Lower leg skin (tissue), 4 donors: ENCODE results near the gene STIM1. TPM values are rescaled to one million over a fixed set of nuclear protein-coding genes. Genes with fewer than 3 reads are reported as not detected.

ENCODE experiments used
- DNase-seq, 2 donors: peaks; one replicate each; pipeline ENCODE4 v3.0.0-alpha.2; 2019; ENCODE audit warnings: low spot score in 2 of 2
- H3K4me3 ChIP-seq: fragments of 200-600 bp; sonication (generic); 2 replicates; pipeline ENCODE4 v1.5.1; 2017; ENCODE audit warnings: mild to moderate bottlenecking, low read depth; ENCODE audit not compliant: poor library complexity, severe bottlenecking
- CTCF ChIP-seq, 3 donors: fragments of 450-650 bp; IDR thresholded peaks; one replicate each; pipeline ENCODE4 v1.5.1; 2016; ENCODE audit warnings: antibody characterized with exemption in 3 of 3, mild to moderate bottlenecking in 3 of 3, moderate library complexity in 2 of 3
- POLR2A ChIP-seq, 2 donors: fragments of 450-650 bp; IDR thresholded peaks; one replicate each; pipeline ENCODE4 v1.6.1; 2016 to 2017; ENCODE audit warnings: antibody characterized with exemption in 2 of 2, mild to moderate bottlenecking in 1 of 2, moderate library complexity in 1 of 2
- WGBS, 2 donors: methylation state at CpG; one replicate each; pipeline ENCODE4 v1.1.5; 2018; 5-methylcytosine and 5-hydroxymethylcytosine counted together
- intact Hi-C: fragments of 100-400 bp; cut with DNase I; formaldehyde crosslinking; loops from one replicate; pipeline ENCODE4 v1.15.0; 2023; ENCODE audit warnings: low total_unique reads
- total RNA-seq, 4 donors: library from RNA; depleted of rRNA; stranded (reverse); fragments of >200 nt; gene quantifications; one replicate each; pipeline ENCODE4 v1.1.0, GENCODE V29; 2016

Gene STIM1
- total RNA-seq, 4 donors from 2014 or later = 43.7 to 75.9 (median 64.9) TPM

GRCh38 chr11:4103269-4103668 is 247.8 kb downstream of the STIM1 start:
- no peak overlapping the region for H3K4me3 ChIP-seq
- intact Hi-C loops = no loop called here
- no peak for DNase-seq
- WGBS, 2 donors = 97 to 100% methylated on average over 2 of the region's 2 CpGs
- TF ChIP-seq POLR2A (IDR thresholded peaks at IDR 0.05) = no peak
- TF ChIP-seq CTCF (IDR thresholded peaks at IDR 0.05) = no peak

DNA sequence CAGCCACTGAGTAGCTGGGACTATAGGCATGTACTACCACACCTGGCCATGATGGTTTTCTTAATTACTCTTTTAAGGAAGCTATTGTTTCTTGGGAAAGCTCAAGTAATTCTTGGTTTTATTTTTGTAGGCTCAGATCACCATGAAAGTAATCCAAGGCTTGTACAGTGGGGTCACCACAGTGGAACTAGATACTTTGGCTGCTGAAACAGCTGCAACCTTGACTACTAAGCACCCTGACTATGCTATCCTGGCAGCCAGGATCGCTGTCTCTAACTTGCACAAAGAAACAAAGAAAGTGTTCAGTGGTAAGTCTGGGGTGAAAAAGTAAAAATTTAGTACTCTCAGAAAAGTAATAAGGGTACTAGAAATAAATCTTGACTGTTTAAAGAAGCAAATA is 250.5 kb downstream of the STIM1 start:
- 90 to 95% methylated on average over 1 of the region's 1 CpG for WGBS, 2 donors
- DNase-seq = no peak
- TF ChIP-seq POLR2A (IDR thresholded peaks at IDR 0.05) (no peak), CTCF (IDR thresholded peaks at IDR 0.05) (no peak)
- intact Hi-C loops = no loop called here
- H3K4me3 ChIP-seq = no peak overlapping the region

DNA sequence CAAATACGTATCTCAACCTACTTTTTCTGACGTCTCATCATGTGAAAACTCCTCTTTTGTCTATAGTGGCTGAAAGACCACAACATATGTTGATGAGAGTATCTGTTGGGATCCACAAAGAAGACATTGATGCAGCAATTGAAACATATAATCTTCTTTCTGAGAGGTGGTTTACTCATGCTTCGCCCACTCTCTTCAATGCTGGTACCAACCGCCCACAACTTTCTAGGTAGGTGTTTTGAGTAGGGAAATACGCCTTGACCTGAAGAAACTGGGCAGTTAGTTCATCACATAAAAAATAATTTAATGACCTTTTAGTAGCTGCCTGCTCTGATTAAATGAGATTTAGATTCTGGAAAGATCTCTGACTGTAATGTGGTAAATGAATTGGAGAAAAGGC is 256.4 kb downstream of the STIM1 start:
- intact Hi-C loops = no loop called here
- no peak overlapping the region for H3K4me3 ChIP-seq
- DNase-seq = no peak
- WGBS, 2 donors = 77 to 79% methylated on average over 5 of the region's 5 CpGs
- TF ChIP-seq POLR2A (IDR thresholded peaks at IDR 0.05) = no peak

- intact Hi-C loops = no loop called here
- DNase-seq = no peak
- WGBS, 2 donors = 92 to 95% methylated on average over 2 of the region's 2 CpGs
- H3K4me3 ChIP-seq = no peak overlapping the region
- TF ChIP-seq POLR2A (IDR thresholded peaks at IDR 0.05) (no peak), CTCF (IDR thresholded peaks at IDR 0.05) (no peak)
Measured at GRCh38 chr11:4115128-4115527, 259.7 kb downstream of the STIM1 start.

DNA sequence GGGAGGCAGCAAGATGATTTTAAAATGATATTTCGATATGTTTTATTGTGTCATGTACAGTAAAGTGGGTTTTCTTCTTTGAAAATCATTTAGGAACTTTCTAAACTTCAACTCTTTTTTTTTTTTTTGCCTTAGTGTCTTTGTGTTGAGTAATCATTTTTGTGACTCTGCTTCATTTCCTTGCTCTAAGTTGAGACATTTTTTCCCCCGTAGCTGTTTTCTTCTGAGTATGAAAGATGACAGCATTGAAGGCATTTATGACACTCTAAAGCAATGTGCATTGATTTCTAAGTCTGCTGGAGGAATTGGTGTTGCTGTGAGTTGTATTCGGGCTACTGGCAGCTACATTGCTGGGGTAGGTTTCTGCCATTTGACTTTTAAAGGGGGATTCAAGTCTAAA is 262.6 kb downstream of the STIM1 start:
- no peak for DNase-seq
- WGBS, 2 donors = 76 to 80% methylated on average over 3 of the region's 3 CpGs
- no peak for TF ChIP-seq CTCF (IDR thresholded peaks at IDR 0.05)
- TF ChIP-seq POLR2A (IDR thresholded peaks at IDR 0.05) = no peak
- intact Hi-C loops = no loop called here
- no peak overlapping the region for H3K4me3 ChIP-seq

DNA sequence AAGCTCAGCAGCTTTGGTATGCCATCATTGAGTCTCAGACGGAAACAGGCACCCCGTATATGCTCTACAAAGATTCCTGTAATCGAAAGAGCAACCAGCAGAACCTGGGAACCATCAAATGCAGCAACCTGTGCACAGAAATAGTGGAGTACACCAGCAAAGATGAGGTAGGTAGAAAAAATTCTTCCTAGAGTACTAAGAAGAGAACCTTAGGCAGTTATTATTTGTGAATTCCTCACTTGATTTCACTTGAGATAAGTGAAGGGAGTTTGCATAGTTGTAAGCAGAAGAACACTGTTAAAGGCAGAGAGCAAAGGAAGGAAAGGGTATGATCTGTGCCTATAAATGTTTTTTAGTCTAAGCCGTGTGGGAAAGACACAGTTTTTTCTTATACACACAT is 267.8 kb downstream of the STIM1 start:
- DNase-seq = no peak
- TF ChIP-seq CTCF (IDR thresholded peaks at IDR 0.05) = no peak
- no peak for TF ChIP-seq POLR2A (IDR thresholded peaks at IDR 0.05)
- intact Hi-C loops = no loop called here
- 97% methylated on average over 4 of the region's 4 CpGs for WGBS, 2 donors
- H3K4me3 ChIP-seq = no peak overlapping the region
